MM.1S (cell line): ENCODE data around the gene ARHGEF33.

Experiments
- DNase-seq: peaks from one replicate; pipeline ENCODE4 v3.0.0-alpha.2; 2015
- H2AFZ ChIP-seq: fragments of 300-600 bp; sonication (generic); 2 replicates; pipeline ENCODE4 v1.6.0; 2016; ENCODE audit warnings: antibody characterized with exemption, low read length
- H3F3A ChIP-seq: fragments of 300-600 bp; sonication (generic); 2 replicates; pipeline ENCODE4 v1.6.1; 2016; ENCODE audit warnings: mild to moderate bottlenecking, antibody characterized with exemption, low read length, moderate library complexity, mixed read lengths; ENCODE audit not compliant: insufficient read depth
- H3K27ac ChIP-seq: fragments of 300-600 bp; sonication (generic); 2 replicates; pipeline ENCODE4 v1.5.1; 2016; ENCODE audit warnings: mild to moderate bottlenecking, low read length
- H3K27me3 ChIP-seq: fragments of 300-600 bp; sonication (generic); replicated peaks from 2 replicates; pipeline ENCODE4 v1.6.0; 2016; ENCODE audit warnings: low read length; ENCODE audit not compliant: insufficient read depth
- H3K36me3 ChIP-seq: fragments of 300-600 bp; sonication (generic); replicated peaks from 2 replicates; pipeline ENCODE4 v1.6.1; 2016; ENCODE audit warnings: mild to moderate bottlenecking, low read length, mixed read lengths; ENCODE audit not compliant: insufficient read depth
- H3K4me1 ChIP-seq: fragments of 300-600 bp; sonication (generic); 2 replicates; pipeline ENCODE4 v1.6.1; 2016; ENCODE audit warnings: low read length, mixed read lengths
- H3K4me2 ChIP-seq: fragments of 300-600 bp; sonication (generic); 2 replicates; pipeline ENCODE4 v1.6.0; 2016; ENCODE audit warnings: low read depth, low read length
- H3K4me3 ChIP-seq: fragments of 300-600 bp; sonication (generic); 2 replicates; pipeline ENCODE4 v1.5.1; 2016; ENCODE audit warnings: low read length, mixed read lengths
- H3K79me2 ChIP-seq: fragments of 300-600 bp; sonication (generic); 2 replicates; pipeline ENCODE4 v1.6.1; 2016; ENCODE audit warnings: mixed run types, low read length, mixed read lengths
- H3K9ac ChIP-seq: fragments of 300-600 bp; sonication (generic); 2 replicates; pipeline ENCODE4 v1.6.1; 2016; ENCODE audit warnings: low read length, mixed read lengths
- H3K9me2 ChIP-seq: fragments of 300-600 bp; sonication (generic); replicated peaks from 2 replicates; pipeline ENCODE4 v1.6.1; 2016; ENCODE audit warnings: mild to moderate bottlenecking, low read length, mixed read lengths; ENCODE audit not compliant: insufficient read depth
- H3K9me3 ChIP-seq: fragments of 300-600 bp; sonication (generic); replicated peaks from 2 replicates; pipeline ENCODE4 v1.6.1; 2016; ENCODE audit warnings: mild to moderate bottlenecking, low read length, mixed read lengths; ENCODE audit not compliant: insufficient read depth
- H4K20me1 ChIP-seq: fragments of 300-600 bp; sonication (generic); 2 replicates; pipeline ENCODE4 v1.6.1; 2016; ENCODE audit warnings: mild to moderate bottlenecking, low read length, moderate library complexity, mixed read lengths; ENCODE audit not compliant: insufficient read depth
- CTCF ChIP-seq: fragments of 300-600 bp; sonication (generic); IDR thresholded peaks from 2 replicates; pipeline ENCODE4 v1.5.1; 2016; ENCODE audit warnings: antibody characterized with exemption, low read length, mixed read lengths
- EZH2 ChIP-seq: fragments of 300-600 bp; sonication (generic); optimal IDR thresholded peaks from 2 replicates; pipeline ENCODE3; 2017; ENCODE audit warnings: low read depth, mild to moderate bottlenecking, antibody characterized with exemption, low read length, mixed read lengths
- EZH2phosphoT487 ChIP-seq: fragments of 300-600 bp; sonication (generic); IDR thresholded peaks from 2 replicates; pipeline ENCODE4 v1.6.1; 2018; ENCODE audit warnings: antibody characterized with exemption, low read length

Gene ARHGEF33

GRCh38 chr2:38959466-38959865 is 69.8 kb downstream of the ARHGEF33 start:
- TF ChIP-seq CTCF (no peak), EZH2 (no peak), EZH2phosphoT487 (no peak)
- DNase-seq = no peak
- Histone ChIP-seq H3K27me3 (no peaks in the 10 kb centered on the region), H4K20me1 (no peaks in the 10 kb centered on the region), H3K4me3 (no peak overlapping the region), H3F3A (no peaks in the 10 kb centered on the region), H3K9me2 (no peaks in the 10 kb centered on the region), H3K79me2 (no peaks in the 10 kb centered on the region), H3K4me2 (no peak overlapping the region), H3K9me3 (no peaks in the 10 kb centered on the region), H3K9ac (no peak overlapping the region), H3K36me3 (no peaks in the 10 kb centered on the region), H3K27ac (no peak overlapping the region), H3K4me1 (no peaks in the 10 kb centered on the region), H2AFZ (no peak overlapping the region)

- Histone ChIP-seq H4K20me1 (no peaks in the 10 kb centered on the region), H3K4me2 (no peak overlapping the region), H3K4me3 (no peak overlapping the region), H3F3A (no peaks in the 10 kb centered on the region), H3K9ac (no peak overlapping the region), H3K79me2 (no peaks in the 10 kb centered on the region), H3K27ac (no peak overlapping the region), H3K36me3 (no peaks in the 10 kb centered on the region), H2AFZ (no peak overlapping the region), H3K9me3 (no peaks in the 10 kb centered on the region), H3K4me1 (no peaks in the 10 kb centered on the region), H3K27me3 (no peaks in the 10 kb centered on the region), H3K9me2 (no peaks in the 10 kb centered on the region)
- no peak for TF ChIP-seq CTCF
- TF ChIP-seq EZH2 = no peak
- no peak for TF ChIP-seq EZH2phosphoT487
- no peak for DNase-seq
Measured at GRCh38 chr2:38959938-38960608, 70.4 kb downstream of the ARHGEF33 start.

- no peaks in the 10 kb centered on the region for H3K9me2 ChIP-seq
Measured at GRCh38 chr2:38960609-38961320, 71.1 kb downstream of the ARHGEF33 start.

More at GRCh38 chr2:38960609-38961320, 71.1 kb downstream of the ARHGEF33 start:
- Histone ChIP-seq H4K20me1 (no peaks in the 10 kb centered on the region), H3K27ac (no peak overlapping the region), H3K27me3 (no peaks in the 10 kb centered on the region), H3K79me2 (no peaks in the 10 kb centered on the region), H3K4me2 (no peak overlapping the region), H3K9ac (no peak overlapping the region), H2AFZ (no peak overlapping the region), H3K36me3 (no peaks in the 10 kb centered on the region), H3F3A (no peaks in the 10 kb centered on the region), H3K4me3 (no peak overlapping the region), H3K9me3 (no peaks in the 10 kb centered on the region), H3K4me1 (no peaks in the 10 kb centered on the region)
- TF ChIP-seq EZH2phosphoT487 = no peak
- TF ChIP-seq CTCF = no peak
- no peak for TF ChIP-seq EZH2
- no peak for DNase-seq
